GM21825 (cell line): ENCODE results near the gene PARS2.

Source experiments
- ATAC-seq: cut with Tn5 transposase; IDR thresholded peaks from one replicate; pipeline ENCODE4 v1.9.1; 2021; ENCODE audit warnings: mild to moderate bottlenecking, moderate library complexity; ENCODE audit not compliant: unreplicated experiment

Gene PARS2

DNA sequence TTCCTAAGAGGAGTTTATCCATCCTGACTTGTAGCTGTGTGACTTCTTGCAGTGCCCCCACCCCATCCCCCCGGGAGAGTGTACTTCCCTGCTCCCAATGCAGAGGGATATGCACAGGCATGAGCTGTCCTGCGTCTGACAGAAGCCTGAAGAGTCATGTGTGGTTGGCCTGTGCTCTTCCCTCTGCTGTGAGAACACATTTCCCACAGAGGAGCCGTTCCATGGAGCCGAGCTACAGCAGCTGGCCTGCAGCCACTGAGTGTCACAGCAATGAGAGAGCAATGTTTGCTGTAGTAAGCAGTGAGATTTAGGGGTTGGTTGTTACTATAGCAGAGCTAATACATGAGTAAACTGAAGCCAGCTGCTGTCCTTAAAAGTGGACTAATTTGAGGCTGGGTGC lies 22.0 kb downstream of the PARS2 start:
- no peak for ATAC-seq

DNA sequence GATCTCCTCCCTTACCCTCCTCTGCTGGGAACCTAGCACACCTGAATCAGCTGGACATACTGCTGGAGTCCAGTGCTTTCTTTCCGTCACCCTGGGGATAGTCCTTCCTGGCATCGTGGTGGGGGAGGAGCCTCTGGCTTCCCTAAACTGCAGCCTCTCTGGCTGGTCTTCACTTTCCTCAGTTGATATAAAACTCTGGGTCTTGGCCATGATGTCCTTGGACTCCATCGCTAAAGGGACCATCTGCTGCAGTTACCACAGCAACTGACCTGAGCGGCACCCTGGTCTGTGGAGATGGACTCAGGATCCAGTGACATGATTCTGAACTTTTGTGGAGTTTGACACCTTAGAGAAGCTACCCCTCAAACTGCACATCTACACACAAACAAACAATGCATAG lies 22.8 kb downstream of the PARS2 start:
- ATAC-seq, result no peak

DNA sequence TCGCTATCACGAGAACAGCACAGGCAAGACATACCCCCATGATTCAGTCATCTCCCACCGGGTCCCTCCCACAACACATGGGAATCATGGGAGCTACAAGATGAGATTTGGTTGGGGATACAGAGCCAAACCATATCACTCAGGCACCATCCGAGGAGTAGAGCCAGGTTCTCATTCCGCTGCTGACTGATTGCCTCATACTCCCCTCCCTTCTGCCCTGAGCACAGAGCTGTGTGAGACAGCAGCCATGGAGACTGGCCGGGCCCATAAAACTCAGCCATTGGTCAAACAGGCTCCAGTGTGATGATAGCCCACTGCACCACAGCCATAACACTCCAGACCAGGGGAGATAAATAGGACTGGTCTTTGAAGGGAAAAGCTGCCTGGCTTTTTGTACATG lies 26.1 kb downstream of the PARS2 start:
- no peak for ATAC-seq

DNA sequence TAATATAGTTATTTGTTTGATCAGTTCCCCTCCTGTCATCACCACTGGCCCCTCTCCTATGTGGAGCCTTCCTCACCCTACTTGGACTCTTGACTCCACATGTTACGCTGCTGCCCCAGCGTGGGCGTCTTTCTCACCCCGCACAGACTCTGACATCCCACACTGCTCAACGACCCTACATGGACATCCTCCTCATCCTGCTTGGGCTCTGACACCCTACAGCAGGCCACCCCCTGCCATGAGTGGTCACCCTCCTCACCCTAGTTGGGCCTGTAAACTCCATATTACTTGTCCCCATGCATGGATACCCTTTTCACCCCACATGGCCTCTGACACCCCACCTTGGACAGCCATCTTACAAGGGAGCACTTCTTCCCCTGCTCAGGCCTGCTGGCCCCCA lies 27.6 kb downstream of the PARS2 start:
- no peak for ATAC-seq

DNA sequence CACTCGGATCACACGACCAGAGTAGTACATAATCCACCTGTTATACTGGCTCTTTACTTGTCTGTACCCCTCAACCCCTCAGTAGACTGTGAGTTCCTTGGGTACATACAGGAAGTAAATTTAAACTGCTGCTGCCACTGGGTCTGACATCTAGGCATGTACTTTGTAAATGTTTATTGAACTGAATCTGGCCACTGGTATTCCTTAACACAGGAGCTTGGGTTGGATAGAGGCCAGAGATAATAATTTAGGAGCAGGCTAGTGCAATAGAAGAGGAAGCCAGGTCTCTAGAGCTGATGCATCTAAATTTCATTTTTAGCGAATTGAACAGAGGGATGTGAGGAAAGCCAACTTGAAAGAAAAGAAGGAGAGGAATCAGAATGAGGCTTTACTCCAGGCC lies 36.3 kb downstream of the PARS2 start:
- no peak for ATAC-seq

DNA sequence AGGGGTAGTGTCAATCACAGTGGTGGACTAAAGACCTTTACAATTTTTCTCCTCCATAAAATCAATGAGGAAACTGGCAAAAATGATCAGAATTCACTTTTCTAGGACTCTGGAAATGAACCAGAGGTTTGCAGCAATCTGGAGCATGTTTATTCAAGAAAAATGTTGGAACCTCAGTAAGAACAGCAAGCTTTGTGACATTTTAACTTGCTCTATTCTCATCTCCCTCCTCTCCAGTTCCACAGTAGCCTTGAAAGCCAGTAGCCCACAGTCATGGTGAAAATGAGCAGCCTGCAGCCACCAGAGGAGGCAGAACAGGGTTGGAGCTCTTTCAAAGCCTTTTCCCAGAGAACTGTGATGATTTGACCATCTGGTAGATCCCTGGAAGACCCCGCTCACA lies 39.6 kb downstream of the PARS2 start:
- no peak for ATAC-seq

DNA sequence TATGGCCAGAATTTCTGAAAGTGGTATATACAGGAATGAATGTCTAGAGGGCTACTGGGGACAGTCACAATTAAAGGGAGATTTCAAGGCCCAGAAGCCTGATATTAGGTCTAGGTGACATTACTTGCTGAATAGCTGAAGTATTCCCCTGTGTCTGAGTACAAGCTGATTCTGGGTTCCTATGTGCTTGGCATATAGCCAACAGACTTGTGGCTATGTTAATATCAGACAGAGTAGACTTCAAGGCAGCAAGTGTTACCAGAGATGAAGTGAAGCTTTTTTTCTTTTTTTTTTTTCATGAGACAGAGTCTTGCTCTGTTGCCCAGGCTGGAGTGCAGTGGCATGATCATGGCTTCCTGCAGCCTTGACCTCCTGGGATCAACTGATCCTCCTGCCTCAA lies 40.3 kb downstream of the PARS2 start:
- ATAC-seq, result no peak

DNA sequence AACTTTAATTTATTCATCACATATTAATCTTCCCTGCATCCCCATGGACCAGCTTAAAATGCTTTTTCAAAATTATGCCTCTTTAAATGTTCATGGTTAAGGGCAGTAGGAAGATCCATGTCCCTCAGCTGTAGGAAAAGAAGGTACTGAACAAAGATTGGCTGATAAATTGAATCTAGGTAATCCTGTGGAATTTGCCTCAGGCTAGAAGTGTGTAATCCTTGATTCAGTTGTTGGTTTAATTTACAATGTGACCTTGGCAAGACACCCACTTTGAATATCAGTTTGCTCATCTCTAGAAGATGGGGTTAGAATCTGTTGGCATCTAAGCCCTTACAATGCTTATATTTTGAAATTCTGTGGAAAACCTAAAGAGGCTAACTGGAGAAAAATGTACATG lies 42.6 kb downstream of the PARS2 start:
- no peak for ATAC-seq

DNA sequence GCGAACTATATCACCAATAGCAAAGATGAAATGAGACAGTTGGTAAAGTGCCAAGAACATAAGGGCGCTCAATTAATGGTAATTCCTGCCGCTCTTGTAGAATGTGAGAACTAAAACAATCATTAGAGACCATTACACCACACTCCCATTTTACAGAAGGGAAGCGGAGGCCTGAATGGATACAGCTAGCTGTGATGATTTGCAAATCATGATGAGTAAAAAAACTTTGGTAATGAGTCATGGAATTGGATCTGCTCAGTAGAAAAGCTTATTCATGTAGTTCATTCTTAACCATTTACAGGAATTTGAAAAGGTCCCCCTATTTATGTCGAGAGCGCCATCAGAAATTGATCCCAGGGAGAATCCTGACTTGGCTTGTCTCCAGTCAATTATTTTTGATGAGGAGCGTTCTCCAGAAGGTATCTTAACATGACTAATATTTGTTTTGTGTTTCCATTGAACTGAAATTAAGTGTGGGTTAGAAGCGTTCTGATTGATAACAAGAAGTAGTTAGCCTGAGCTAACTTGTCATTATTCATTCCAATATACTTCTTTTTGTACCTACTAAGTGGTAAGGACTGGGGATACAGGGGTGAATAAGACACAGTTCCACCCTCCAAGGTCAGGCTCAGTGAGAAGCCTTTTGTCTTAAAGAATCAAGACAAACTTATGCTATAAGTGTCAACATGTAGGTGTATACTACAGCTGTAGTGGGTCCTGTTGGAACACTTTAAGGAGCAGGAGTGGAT lies 47.9 kb downstream of the PARS2 start:
- no peak for ATAC-seq

DNA sequence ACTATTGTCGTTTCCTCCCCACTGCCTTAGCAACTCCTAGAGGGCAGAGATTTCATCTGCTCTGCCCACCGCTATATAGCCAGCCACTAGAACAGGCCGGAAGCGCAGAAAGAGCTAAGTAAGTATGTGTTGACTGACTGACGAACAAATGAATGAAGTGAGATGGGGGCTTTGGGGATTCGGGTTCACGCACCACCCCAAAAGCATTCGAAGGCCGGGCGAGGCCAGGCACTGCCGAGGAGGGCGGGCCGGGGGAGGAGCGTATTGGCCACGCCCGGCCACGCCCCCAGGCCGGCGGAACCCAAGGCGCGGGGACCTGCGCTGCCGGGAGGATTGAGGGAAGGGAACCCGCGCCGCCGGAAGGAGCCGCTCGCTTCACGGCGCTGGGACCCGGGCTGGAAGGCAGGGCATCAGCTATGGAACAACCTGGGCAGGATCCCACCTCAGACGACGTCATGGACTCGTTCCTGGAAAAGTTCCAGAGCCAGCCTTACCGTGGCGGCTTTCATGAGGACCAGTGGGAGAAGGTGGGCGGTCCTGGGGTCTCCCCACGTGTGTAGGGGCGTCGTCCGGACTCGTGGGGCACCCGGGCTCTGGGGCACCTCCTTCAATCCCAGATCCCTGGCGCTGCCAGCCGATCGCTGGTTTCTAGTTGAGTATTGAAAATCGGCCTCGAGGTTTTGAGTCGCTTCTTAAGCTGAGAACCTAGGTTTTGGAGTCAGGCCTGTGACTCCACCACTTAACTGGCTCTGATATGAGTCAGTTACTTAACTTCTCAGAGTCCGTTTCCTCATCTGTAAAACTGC lies 48.6 kb downstream of the PARS2 start, which contains the start of gene TTC4:
Gene TTC4, plus strand, starts transcription at position 369 of the 806 bp plus-strand sequence. Its CDS starts 48 bp downstream, at position 417.
- peak; percentile 96 for ATAC-seq

DNA sequence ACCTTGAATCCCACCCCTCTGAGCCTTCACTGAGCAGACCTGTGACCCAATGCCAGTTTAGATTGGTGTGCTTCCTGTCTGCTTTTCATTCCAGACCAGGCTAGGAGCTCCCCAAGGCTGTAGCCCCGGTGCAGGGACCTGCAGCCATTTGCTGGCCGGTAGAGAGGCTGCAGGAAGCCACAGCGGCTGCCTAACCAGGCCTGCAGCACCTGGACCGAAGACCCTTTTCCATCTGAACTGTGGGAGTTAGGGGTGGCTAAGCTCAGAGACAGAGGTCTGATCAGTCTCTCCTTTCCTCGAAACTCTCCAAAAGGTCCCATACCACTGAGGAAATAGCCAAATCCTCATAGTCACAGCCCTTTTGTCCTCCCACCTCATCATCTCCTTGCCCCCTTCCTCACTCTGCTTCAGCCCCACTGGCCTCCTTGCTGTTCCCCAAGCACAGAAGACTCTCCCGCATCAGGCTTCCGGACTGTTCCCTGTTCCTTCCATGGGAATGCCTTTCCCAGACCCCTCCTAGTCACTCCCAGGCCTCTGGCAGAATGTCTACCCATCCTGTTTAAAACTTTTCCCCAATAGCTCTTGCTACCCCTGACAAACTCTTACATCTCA lies 49.3 kb downstream of the PARS2 start:
- ATAC-seq, result no peak

DNA sequence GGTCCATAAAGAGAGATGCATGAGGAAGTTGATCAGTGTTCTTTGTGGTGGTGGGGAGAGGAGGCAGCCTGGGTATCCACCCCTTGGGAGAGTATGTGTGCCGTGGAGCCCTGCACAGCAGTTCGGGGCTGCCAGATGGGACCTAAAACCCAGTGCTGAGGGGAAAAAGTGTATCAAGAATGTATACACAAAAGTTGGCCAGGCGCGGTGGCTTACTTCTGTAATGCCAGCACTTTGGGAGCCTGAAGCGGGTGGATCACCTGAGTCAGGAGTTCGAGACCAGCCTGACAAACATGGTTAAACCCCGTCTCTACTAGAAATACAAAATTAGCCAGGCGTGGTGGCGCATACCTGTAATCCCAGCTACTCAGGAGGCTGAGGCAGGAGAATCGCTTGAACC lies 52.8 kb downstream of the PARS2 start:
- ATAC-seq, result no peak

DNA sequence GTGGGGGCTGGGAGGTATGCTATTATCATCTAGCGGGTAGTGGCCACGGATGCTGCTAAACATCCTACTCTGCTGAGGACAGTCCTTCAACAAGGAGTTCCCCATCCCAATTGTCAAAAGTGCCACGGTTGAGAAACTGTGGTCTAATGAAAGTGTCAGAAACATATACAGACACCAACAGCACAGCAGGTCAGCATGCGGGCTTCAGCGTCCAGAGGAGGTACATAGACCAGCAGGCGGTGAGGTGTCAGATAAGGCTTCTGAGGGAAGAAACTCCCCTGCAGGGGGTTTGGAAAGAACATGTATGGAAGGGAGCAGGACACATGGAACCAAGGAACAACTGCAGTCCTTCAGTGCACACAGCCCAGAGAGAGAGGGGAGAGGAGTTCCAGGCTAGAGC lies 53.5 kb downstream of the PARS2 start:
- ATAC-seq, result no peak

DNA sequence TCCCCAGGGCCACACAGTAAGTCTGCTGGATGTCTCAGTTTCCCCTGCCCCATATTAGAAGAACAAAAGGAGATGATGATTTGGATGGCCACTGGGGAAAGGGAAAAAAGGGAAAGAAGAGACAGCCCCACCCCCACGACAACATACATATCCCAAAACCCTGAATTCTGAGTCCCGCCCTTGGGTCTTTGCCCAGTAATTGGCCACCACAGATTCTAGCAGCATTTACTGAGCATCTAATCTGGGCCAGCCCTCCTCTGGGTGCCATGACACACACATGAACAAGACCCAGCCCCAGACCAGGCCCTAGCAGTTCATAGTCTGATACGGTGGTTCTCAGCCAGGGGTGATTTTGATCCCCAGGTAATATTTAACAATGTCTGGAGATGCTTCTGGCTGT lies 53.9 kb downstream of the PARS2 start:
- no peak for ATAC-seq

DNA sequence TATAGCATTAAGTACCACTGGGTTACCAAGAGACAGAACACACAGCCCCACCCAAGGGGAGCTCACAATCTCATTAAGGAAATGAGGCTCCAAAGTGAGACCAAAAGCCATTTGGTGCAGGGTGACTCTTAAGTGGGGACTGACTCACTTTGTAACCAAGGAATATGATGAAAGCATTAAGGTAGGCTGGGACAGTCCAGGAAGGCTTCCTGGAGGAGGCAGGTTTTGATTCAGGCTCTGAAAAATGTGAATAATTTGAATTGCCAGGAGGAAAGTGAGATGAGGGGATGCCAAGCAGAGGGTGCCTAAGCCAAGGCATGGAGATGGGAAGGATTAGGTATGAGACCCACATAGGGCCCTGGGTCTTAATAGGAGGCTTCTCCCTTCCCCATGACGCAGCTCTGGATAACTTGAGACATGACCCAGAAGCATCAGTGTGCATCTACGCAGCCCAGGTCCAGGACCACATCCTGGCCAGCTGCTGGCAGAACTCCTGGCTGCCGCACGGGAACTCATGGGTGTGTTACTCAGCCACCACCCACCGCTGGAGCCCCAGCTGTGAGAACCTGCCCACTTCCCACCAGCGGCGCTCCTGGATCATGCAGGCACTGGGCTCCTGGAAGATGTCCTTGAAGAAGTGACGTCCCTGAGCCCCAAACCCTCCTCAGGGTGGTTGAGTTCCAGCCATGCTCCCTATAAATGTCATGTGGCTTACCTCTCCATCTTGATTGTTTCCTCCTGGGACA lies 54.6 kb downstream of the PARS2 start:
- ATAC-seq, result no peak

DNA sequence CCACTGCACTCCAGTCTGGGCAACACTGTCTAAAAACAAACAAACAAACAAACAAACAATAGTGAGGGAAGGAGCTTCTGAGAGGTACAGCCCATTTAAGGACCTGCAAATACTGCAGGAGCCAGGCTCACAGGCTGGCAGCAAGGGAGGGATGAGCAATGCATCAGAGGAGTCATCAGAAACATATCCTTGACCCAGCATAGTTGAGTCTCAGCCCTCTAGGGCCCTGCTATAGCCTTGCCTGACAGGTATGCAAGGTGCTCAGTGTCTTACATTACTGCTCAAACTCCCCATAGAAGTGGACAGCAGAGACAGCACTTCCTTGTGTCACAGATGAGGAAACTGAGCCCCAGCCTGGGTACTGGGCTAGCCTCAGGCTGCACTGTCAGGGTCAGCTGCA lies 55.9 kb downstream of the PARS2 start:
- ATAC-seq, result no peak
